ENCODE data around the gene TMEM217.

TMEM217 gene

GRCh38 chr6:37279366-37280134 lies 21.6 kb upstream of the TMEM217 start:
- DNase-seq = peak; percentile 80

- no peak for DNase-seq
Measured at GRCh38 chr6:37277001-37277409, 19.1 kb upstream of the TMEM217 start.

- DNase-seq = no peak
Measured at GRCh38 chr6:37275350-37275749, 17.4 kb upstream of the TMEM217 start.

- no peak for DNase-seq
Measured at GRCh38 chr6:37273690-37274089, 15.7 kb upstream of the TMEM217 start.

GRCh38 chr6:37272834-37273566 lies 15.1 kb upstream of the TMEM217 start:
- no peak for DNase-seq

- DNase-seq = no peak
Measured at GRCh38 chr6:37269105-37269504, 11.2 kb upstream of the TMEM217 start.

- no peak for DNase-seq
Measured at GRCh38 chr6:37265860-37266259, 7.9 kb upstream of the TMEM217 start.

- no peak for DNase-seq
Measured at GRCh38 chr6:37265001-37265400, 7.1 kb upstream of the TMEM217 start.

- no peak for DNase-seq
Measured at GRCh38 chr6:37262446-37263026, 4.6 kb upstream of the TMEM217 start.

- DNase-seq = no peak
Measured at GRCh38 chr6:37261198-37261597, 3.3 kb upstream of the TMEM217 start.

- no peak for DNase-seq
Measured at GRCh38 chr6:37260444-37260843, 2.5 kb upstream of the TMEM217 start.

- DNase-seq = peak; percentile 74
Measured at GRCh38 chr6:37260040-37260439, 2.1 kb upstream of the TMEM217 start.

- peak; percentile 92 for DNase-seq
Measured at GRCh38 chr6:37259191-37259590, 1.2 kb upstream of the TMEM217 start.

GRCh38 chr6:37258405-37259105 lies 611 bp upstream of the TMEM217 start:
- no peak for DNase-seq

- DNase-seq = no peak
Measured at GRCh38 chr6:37257320-37257633, 667 bp downstream of the TMEM217 start.

GRCh38 chr6:37256692-37257319 lies 1.1 kb downstream of the TMEM217 start:
- peak; percentile 92 for DNase-seq

GRCh38 chr6:37254881-37255280 lies 3.1 kb downstream of the TMEM217 start:
- DNase-seq = no peak

GRCh38 chr6:37253486-37254007 lies 4.4 kb downstream of the TMEM217 start:
- DNase-seq = no peak

- peak; percentile 58 for DNase-seq
Measured at GRCh38 chr6:37251211-37251780, 6.6 kb downstream of the TMEM217 start.

- DNase-seq = peak; percentile 82
Measured at GRCh38 chr6:37244430-37245310, 13.3 kb downstream of the TMEM217 start.

- DNase-seq = no peak
Measured at GRCh38 chr6:37243816-37244370, 14.1 kb downstream of the TMEM217 start.
